IMR-90 (cell line): ENCODE measurements around the gene CYREN. TPM values are rescaled to one million over a fixed set of nuclear protein-coding genes. Genes with fewer than 3 reads are reported as not detected.

Experiments
- ATAC-seq: fragments of 200-7000 bp; cut with Tn5 transposase; 2 replicates; pipeline ENCODE4 v1.9.1; 2020; ENCODE audit warnings: low read depth, mild to moderate bottlenecking, moderate library complexity
- BruUV-seq: library from RNA; stranded (reverse); fragments of 400-500 nt; replicated peaks from 2 replicates; lab custom pipeline; 2021; lab: Mats Ljungman, UMichigan
- CTCF ChIA-PET: fragments of 300-600 bp; formaldehyde crosslinking; extraction: SDS; loops from one replicate; lab custom pipeline; 2021; ENCODE audit warnings: antibody characterized with exemption; lab: Yijun Ruan, JAX
- POLR2A ChIA-PET: fragments of 300-600 bp; sonication (Branson Sonifier 250); formaldehyde crosslinking; loops from one replicate; lab custom pipeline; 2022; ENCODE audit warnings: antibody characterized with exemption; ENCODE audit not compliant: unreplicated experiment; lab: Charles Lee
- DNase-seq: peaks from one replicate; pipeline ENCODE4 v3.0.0; 2013
- H2AFZ ChIP-seq: replicated peaks from 2 replicates; pipeline ENCODE3; 2013; ENCODE audit warnings: low read length, mild to moderate bottlenecking; ENCODE audit not compliant: poor library complexity
- H2AK5ac ChIP-seq: 2 replicates; pipeline ENCODE4 v1.6.1; 2013; ENCODE audit warnings: low read depth, low read length, inconsistent platforms
- H2AK9ac ChIP-seq: replicated peaks from 2 replicates; pipeline ENCODE3; 2013; ENCODE audit warnings: mild to moderate bottlenecking, low read depth, low read length, moderate library complexity; ENCODE audit not compliant: poor library complexity
- H2BK120ac ChIP-seq: 2 replicates; pipeline ENCODE4 v1.6.1; 2013; ENCODE audit warnings: low read depth, low read length, inconsistent platforms
- H2BK15ac ChIP-seq: 3 replicates; pipeline ENCODE4 v1.6.1; 2013; ENCODE audit warnings: low read depth, low read length, inconsistent platforms
- H2BK20ac ChIP-seq: 2 replicates; pipeline ENCODE4 v1.6.1; 2013; ENCODE audit warnings: low read depth, mild to moderate bottlenecking, inconsistent platforms, low read length, moderate library complexity
- H2BK5ac ChIP-seq: 2 replicates; pipeline ENCODE4 v1.6.1; 2013; ENCODE audit warnings: mild to moderate bottlenecking, low read depth, low read length, inconsistent platforms; ENCODE audit not compliant: poor library complexity, severe bottlenecking
- H3K14ac ChIP-seq: replicated peaks from 2 replicates; pipeline ENCODE4 v1.6.1; 2013; ENCODE audit warnings: low read depth, low read length, inconsistent platforms
- H3K18ac ChIP-seq: 2 replicates; pipeline ENCODE4 v1.6.1; 2013; ENCODE audit warnings: low read depth, low read length, control low read depth
- H3K23ac ChIP-seq: 2 replicates; pipeline ENCODE4 v1.6.1; 2013; ENCODE audit warnings: low read depth, low read length, inconsistent platforms
- H3K27ac ChIP-seq: 2 replicates; pipeline ENCODE4 v1.5.1; 2013; ENCODE audit warnings: mild to moderate bottlenecking, control low read depth, low read length; ENCODE audit not compliant: insufficient read depth
- H3K27me3 ChIP-seq: 2 replicates; pipeline ENCODE4 v1.6.1; 2013; ENCODE audit warnings: low read length; ENCODE audit not compliant: control insufficient read depth, insufficient read depth
- H3K36me3 ChIP-seq: 2 replicates; pipeline ENCODE4 v1.6.1; 2013; ENCODE audit warnings: low read length, mixed read lengths; ENCODE audit not compliant: control insufficient read depth, insufficient read depth
- H3K4ac ChIP-seq: 2 replicates; pipeline ENCODE4 v1.6.1; 2013; ENCODE audit warnings: low read depth, low read length, inconsistent platforms
- H3K4me1 ChIP-seq: 2 replicates; pipeline ENCODE4 v1.6.1; 2013; ENCODE audit warnings: low read length, mixed read lengths; ENCODE audit not compliant: control insufficient read depth, insufficient read depth
- H3K4me2 ChIP-seq: 2 replicates; pipeline ENCODE4 v1.6.1; 2013; ENCODE audit warnings: low read depth, mild to moderate bottlenecking, control low read depth, low read length, moderate library complexity
- H3K4me3 ChIP-seq: 2 replicates; pipeline ENCODE4 v1.5.1; 2013; ENCODE audit warnings: low read depth, mild to moderate bottlenecking, control low read depth, low read length, moderate library complexity; ENCODE audit not compliant: insufficient read depth
- H3K56ac ChIP-seq: 2 replicates; pipeline ENCODE4 v1.6.1; 2013; ENCODE audit warnings: low read length, inconsistent platforms; ENCODE audit not compliant: insufficient read depth; ENCODE audit errors: extremely low read depth
- H3K79me1 ChIP-seq, 2 experiments: 2 replicates each; pipeline ENCODE4 v1.6.1; 2013; ENCODE audit warnings: low read length in 2 of 2, inconsistent platforms in 1 of 2, low read depth in 1 of 2
- H3K9ac ChIP-seq: 2 replicates; pipeline ENCODE4 v1.6.1; 2013; ENCODE audit warnings: low read depth, low read length, control low read depth
- H3K9me1 ChIP-seq: 2 replicates; pipeline ENCODE4 v1.6.1; 2013; ENCODE audit warnings: low read length, inconsistent platforms; ENCODE audit not compliant: insufficient read depth
- H3K9me3 ChIP-seq: 2 replicates; pipeline ENCODE4 v1.6.1; 2013; ENCODE audit warnings: low read length; ENCODE audit not compliant: control insufficient read depth, insufficient read depth
- H4K20me1 ChIP-seq: 2 replicates; pipeline ENCODE4 v1.6.1; 2013; ENCODE audit warnings: low read length, inconsistent platforms; ENCODE audit not compliant: insufficient read depth
- H4K5ac ChIP-seq: 2 replicates; pipeline ENCODE4 v1.6.1; 2013; ENCODE audit warnings: mild to moderate bottlenecking, low read depth, low read length, control low read depth
- H4K8ac ChIP-seq, 2 experiments: 2 replicates each; pipeline ENCODE4 v1.6.1; 2013; ENCODE audit warnings: low read depth in 2 of 2, low read length in 2 of 2, control low read depth in 1 of 2, inconsistent platforms in 1 of 2
- H4K91ac ChIP-seq: 2 replicates; pipeline ENCODE4 v1.6.1; 2013; ENCODE audit warnings: low read depth, low read length, inconsistent platforms; ENCODE audit not compliant: insufficient read depth
- BHLHE40 ChIP-seq: fragments of 150-350 bp; IDR thresholded peaks from 2 replicates; pipeline ENCODE4 v1.6.1; 2016; ENCODE audit warnings: mild to moderate bottlenecking, low read depth, low read length
- CEBPB ChIP-seq: IDR thresholded peaks from 2 replicates; pipeline ENCODE4 v1.6.1; 2012; ENCODE audit warnings: low read depth, low read length, improper control_type of control experiment
- CHD1 ChIP-seq: IDR thresholded peaks from 2 replicates; pipeline ENCODE4 v1.6.1; 2012; ENCODE audit warnings: low read depth, low read length, improper control_type of control experiment
- FOS ChIP-seq: fragments of 150-350 bp; IDR thresholded peaks from 2 replicates; pipeline ENCODE4 v1.6.1; 2016; ENCODE audit warnings: low read depth, low read length
- MAFK ChIP-seq: IDR thresholded peaks from 2 replicates; pipeline ENCODE4 v1.6.1; 2012; ENCODE audit warnings: low read depth, low read length, improper control_type of control experiment
- MAZ ChIP-seq: IDR thresholded peaks from 2 replicates; pipeline ENCODE4 v1.6.1; 2012; ENCODE audit warnings: low read depth, mild to moderate bottlenecking, low read length, improper control_type of control experiment, moderate library complexity, borderline replicate concordance
- MXI1 ChIP-seq: IDR thresholded peaks from 2 replicates; pipeline ENCODE4 v1.6.1; 2012; ENCODE audit warnings: low read depth, mild to moderate bottlenecking, low read length, moderate library complexity, borderline replicate concordance
- NFE2L2 ChIP-seq: fragments of 150-350 bp; IDR thresholded peaks from 2 replicates; pipeline ENCODE4 v1.6.1; 2016; ENCODE audit warnings: low read depth, mild to moderate bottlenecking, low read length
- POLR2A ChIP-seq: IDR thresholded peaks from 2 replicates; pipeline ENCODE4 v1.6.1; 2012; ENCODE audit warnings: mild to moderate bottlenecking, low read depth, low read length
- RAD21 ChIP-seq: IDR thresholded peaks from 2 replicates; pipeline ENCODE4 v1.6.1; 2012; ENCODE audit warnings: low read length, improper control_type of control experiment
- RCOR1 ChIP-seq: IDR thresholded peaks from 2 replicates; pipeline ENCODE4 v1.6.1; 2012; ENCODE audit warnings: mild to moderate bottlenecking, low read length, improper control_type of control experiment; ENCODE audit not compliant: insufficient replicate concordance
- RFX5 ChIP-seq: IDR thresholded peaks from 2 replicates; pipeline ENCODE4 v1.8.0; 2012; ENCODE audit warnings: low read depth, mild to moderate bottlenecking, low read length, moderate library complexity
- SMC3 ChIP-seq: fragments of 150-350 bp; IDR thresholded peaks from 2 replicates; pipeline ENCODE4 v1.6.1; 2016; ENCODE audit warnings: low read depth, mild to moderate bottlenecking, antibody characterized with exemption, low read length, moderate library complexity
- WGBS, 2 experiments: methylation state at CpG; one replicate each; pipeline versions ENCODE4 v1.1.5 to v1.1.7; 2013; ENCODE audit warnings: missing lambda C conversion rate in 2 of 2; ENCODE audit not compliant: insufficient read length in 1 of 2; ENCODE audit errors: extremely low coverage in 2 of 2; 5-methylcytosine and 5-hydroxymethylcytosine counted together
- dilution Hi-C: fragments of 300-500 bp; cut with HindIII; formaldehyde crosslinking; loops from one replicate; pipeline ENCODE4 v1.14.3; 2018; ENCODE audit warnings: low sequenced_read_pairs; ENCODE audit not compliant: unreplicated experiment
- in situ Hi-C: fragments of 300-500 bp; cut with MboI; formaldehyde crosslinking; loops from 3 replicates; pipeline ENCODE4 v1.14.3; 2019; ENCODE audit warnings: low sequenced_read_pairs, inconsistent platforms, mixed read lengths
- intact Hi-C: fragments of 100-400 bp; cut with micrococcal nuclease; formaldehyde crosslinking; loops from 2 replicates; pipeline ENCODE4 v1.10.0; 2022
- polyA plus RNA-seq, 3 experiments: library from polyadenylated mRNA; depleted of rRNA; stranded (reverse); fragments of >200 nt; gene quantifications; 2 replicates each; pipeline ENCODE4 v1.2.3, GENCODE V29; 2012; ENCODE audit warnings: low replicate concordance in 1 of 3
- total RNA-seq: library from RNA; depleted of rRNA; stranded (reverse); fragments of >200 nt; gene quantifications from 2 replicates; pipeline ENCODE4 v1.2.3, GENCODE V29; 2012
- TF ChIP-seq, protein P1 (sequence below): conservative IDR thresholded peaks from 2 replicates; pipeline ENCODE4 v1.5.1; 2012; ENCODE audit warnings: mild to moderate bottlenecking, low read depth, low read length, improper control_type of control experiment
- TF ChIP-seq, protein P2 (sequence below): fragments of 150-350 bp; IDR thresholded peaks from 2 replicates; pipeline ENCODE4 v1.6.1; 2017; ENCODE audit warnings: mild to moderate bottlenecking, antibody characterized with exemption, low read length, low read depth
- TF ChIP-seq, protein P3 (sequence below): fragments of 150-350 bp; IDR thresholded peaks from 2 replicates; pipeline ENCODE4 v1.6.1; 2016; ENCODE audit warnings: low read depth, mild to moderate bottlenecking, low read length, moderate library complexity, borderline replicate concordance

Gene CYREN
- total and polyA plus RNA-seq, 2 of the 4 experiments (the other 2 are of a cell fraction): 26.5 to 29.2 TPM

DNA sequence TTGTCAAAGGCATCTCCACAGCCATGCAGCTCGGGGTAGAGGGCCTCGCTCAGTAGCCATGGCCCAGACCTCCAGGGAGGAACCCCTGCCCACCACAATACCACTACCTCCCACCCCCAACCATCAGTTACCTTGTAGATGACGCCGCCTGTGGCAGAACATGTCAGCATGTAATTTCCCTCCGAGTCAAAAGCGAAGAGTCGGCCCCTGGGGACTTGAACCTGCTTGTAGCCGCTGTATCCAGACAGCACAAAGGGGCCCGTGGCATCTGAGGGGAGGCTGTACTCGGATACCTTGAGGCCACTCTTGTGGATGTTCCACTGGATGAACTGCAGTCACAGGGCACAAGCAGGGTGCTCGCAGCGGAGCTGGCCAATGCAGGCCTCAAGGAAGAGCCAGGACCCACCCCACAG, 16.3 kb upstream of the CYREN start:
- dilution Hi-C loops: no loop called here
- H2AK5ac ChIP-seq: no peak overlapping the region

More for the DNA sequence above, 16.3 kb upstream of the CYREN start:
- DNase-seq (no peak), ATAC-seq (no peak)
- Histone ChIP-seq H2BK5ac (no peak overlapping the region), H2BK15ac (no peak overlapping the region), H3K18ac (no peak overlapping the region), H2BK20ac (no peak overlapping the region), H4K8ac (no peak overlapping the region), H4K91ac (no peak overlapping the region), H3K9ac (no peak overlapping the region), H3K9me3 (peaks cover 21% of the 10 kb centered on the region), H2BK120ac (no peak overlapping the region), H3K9me1 (peaks cover 2% of the 10 kb centered on the region; the same call in 1 of the 2 replicates), H3K27ac (no peak overlapping the region), H4K5ac (no peak overlapping the region), H2AFZ (no peak overlapping the region), H3K4me2 (no peak overlapping the region), H3K23ac (no peak overlapping the region), H3K4me3 (no peak overlapping the region), H3K36me3 (peaks cover 53% of the 10 kb centered on the region), H4K20me1 (no peaks in the 10 kb centered on the region), H3K79me1 (no peaks in the 10 kb centered on the region), H3K56ac (no peak overlapping the region), H3K4me1 (no peaks in the 10 kb centered on the region), H3K14ac (no peak overlapping the region), H2AK9ac (no peak overlapping the region), H3K27me3 (no peaks in the 10 kb centered on the region), H3K4ac (no peak overlapping the region)
- intact Hi-C loops (no loop called here), in situ Hi-C loops (no loop called here)
- TF ChIP-seq BHLHE40: no peak
- TF ChIP-seq, protein P1, sequence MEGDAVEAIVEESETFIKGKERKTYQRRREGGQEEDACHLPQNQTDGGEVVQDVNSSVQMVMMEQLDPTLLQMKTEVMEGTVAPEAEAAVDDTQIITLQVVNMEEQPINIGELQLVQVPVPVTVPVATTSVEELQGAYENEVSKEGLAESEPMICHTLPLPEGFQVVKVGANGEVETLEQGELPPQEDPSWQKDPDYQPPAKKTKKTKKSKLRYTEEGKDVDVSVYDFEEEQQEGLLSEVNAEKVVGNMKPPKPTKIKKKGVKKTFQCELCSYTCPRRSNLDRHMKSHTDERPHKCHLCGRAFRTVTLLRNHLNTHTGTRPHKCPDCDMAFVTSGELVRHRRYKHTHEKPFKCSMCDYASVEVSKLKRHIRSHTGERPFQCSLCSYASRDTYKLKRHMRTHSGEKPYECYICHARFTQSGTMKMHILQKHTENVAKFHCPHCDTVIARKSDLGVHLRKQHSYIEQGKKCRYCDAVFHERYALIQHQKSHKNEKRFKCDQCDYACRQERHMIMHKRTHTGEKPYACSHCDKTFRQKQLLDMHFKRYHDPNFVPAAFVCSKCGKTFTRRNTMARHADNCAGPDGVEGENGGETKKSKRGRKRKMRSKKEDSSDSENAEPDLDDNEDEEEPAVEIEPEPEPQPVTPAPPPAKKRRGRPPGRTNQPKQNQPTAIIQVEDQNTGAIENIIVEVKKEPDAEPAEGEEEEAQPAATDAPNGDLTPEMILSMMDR: no peak
- TF ChIP-seq POLR2A: no peak
- TF ChIP-seq FOS: no peak
- TF ChIP-seq, protein P2, sequence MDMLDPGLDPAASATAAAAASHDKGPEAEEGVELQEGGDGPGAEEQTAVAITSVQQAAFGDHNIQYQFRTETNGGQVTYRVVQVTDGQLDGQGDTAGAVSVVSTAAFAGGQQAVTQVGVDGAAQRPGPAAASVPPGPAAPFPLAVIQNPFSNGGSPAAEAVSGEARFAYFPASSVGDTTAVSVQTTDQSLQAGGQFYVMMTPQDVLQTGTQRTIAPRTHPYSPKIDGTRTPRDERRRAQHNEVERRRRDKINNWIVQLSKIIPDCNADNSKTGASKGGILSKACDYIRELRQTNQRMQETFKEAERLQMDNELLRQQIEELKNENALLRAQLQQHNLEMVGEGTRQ: no peak
- TF ChIP-seq SMC3: no peak
- TF ChIP-seq MXI1: no peak
- TF ChIP-seq CEBPB: no peak
- TF ChIP-seq CHD1: no peak
- TF ChIP-seq MAFK: no peak
- TF ChIP-seq RAD21: no peak
- TF ChIP-seq, protein P3, sequence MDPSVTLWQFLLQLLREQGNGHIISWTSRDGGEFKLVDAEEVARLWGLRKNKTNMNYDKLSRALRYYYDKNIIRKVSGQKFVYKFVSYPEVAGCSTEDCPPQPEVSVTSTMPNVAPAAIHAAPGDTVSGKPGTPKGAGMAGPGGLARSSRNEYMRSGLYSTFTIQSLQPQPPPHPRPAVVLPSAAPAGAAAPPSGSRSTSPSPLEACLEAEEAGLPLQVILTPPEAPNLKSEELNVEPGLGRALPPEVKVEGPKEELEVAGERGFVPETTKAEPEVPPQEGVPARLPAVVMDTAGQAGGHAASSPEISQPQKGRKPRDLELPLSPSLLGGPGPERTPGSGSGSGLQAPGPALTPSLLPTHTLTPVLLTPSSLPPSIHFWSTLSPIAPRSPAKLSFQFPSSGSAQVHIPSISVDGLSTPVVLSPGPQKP: no peak
- no peak for TF ChIP-seq RFX5
- TF ChIP-seq MAZ: no peak
- TF ChIP-seq RCOR1: no peak
- TF ChIP-seq NFE2L2: no peak
- CTCF ChIA-PET: no interaction called here
- no TSS peak for BruUV-seq
- 94% methylated on average over 8 of the region's 12 CpGs; no CpG with 5 or more reads in 1 of the 2 experiments for WGBS, 2 experiments
- POLR2A ChIA-PET: no interaction called here
